ENCODE data around the gene ARID1A.

DNA sequence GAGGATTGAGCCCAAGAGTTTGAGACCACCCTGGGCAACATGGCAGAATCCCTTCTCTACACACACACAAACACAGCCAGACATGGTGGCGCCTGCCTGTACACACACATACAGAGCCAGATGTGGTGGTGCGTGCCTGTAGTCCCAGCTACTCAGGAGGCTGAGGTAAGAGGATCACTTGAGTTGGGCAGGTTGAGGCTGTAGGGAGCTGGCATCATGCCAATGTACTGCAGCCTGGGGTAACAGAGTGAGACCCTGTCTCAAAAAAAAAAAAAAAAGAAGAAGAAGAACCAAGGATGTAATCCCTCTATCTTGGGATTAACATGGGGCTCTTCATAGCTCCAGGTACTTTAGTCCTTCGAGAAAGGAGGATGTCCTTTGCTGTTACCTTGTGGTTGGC is 62.5 kb downstream of the ARID1A start:
- TF ChIP-seq, protein P1, sequence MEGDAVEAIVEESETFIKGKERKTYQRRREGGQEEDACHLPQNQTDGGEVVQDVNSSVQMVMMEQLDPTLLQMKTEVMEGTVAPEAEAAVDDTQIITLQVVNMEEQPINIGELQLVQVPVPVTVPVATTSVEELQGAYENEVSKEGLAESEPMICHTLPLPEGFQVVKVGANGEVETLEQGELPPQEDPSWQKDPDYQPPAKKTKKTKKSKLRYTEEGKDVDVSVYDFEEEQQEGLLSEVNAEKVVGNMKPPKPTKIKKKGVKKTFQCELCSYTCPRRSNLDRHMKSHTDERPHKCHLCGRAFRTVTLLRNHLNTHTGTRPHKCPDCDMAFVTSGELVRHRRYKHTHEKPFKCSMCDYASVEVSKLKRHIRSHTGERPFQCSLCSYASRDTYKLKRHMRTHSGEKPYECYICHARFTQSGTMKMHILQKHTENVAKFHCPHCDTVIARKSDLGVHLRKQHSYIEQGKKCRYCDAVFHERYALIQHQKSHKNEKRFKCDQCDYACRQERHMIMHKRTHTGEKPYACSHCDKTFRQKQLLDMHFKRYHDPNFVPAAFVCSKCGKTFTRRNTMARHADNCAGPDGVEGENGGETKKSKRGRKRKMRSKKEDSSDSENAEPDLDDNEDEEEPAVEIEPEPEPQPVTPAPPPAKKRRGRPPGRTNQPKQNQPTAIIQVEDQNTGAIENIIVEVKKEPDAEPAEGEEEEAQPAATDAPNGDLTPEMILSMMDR (IDR thresholded peaks at IDR 0.05; ENCODE audit: extremely low read depth in 1 of 2, insufficient read depth in 1 of 2, low read depth in 1 of 2, low read length in 2 of 2), result no peak
- TF ChIP-seq, protein P2, sequence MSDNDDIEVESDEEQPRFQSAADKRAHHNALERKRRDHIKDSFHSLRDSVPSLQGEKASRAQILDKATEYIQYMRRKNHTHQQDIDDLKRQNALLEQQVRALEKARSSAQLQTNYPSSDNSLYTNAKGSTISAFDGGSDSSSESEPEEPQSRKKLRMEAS (IDR thresholded peaks at IDR 0.05; ENCODE audit: insufficient read depth, insufficient read length), result no peak
- TF ChIP-seq POLR2A (IDR thresholded peaks at IDR 0.05; ENCODE audit: low read depth, low read length) (no peak), EZH2 (IDR thresholded peaks at IDR 0.05; ENCODE audit: borderline replicate concordance, low read depth, low read length, severe bottlenecking) (no peak), POLR2AphosphoS5 (IDR thresholded peaks at IDR 0.05; ENCODE audit: insufficient read depth, low read depth, low read length) (no peak), GATA2 (IDR thresholded peaks at IDR 0.05; ENCODE audit: insufficient read depth, insufficient read length, low read depth, low read length) (no peak), JUN (IDR thresholded peaks at IDR 0.05; ENCODE audit: borderline replicate concordance, insufficient read depth, insufficient read length, low read depth) (no peak), MYC (IDR thresholded peaks at IDR 0.05; ENCODE audit: low read depth, low read length) (no peak), FOS (IDR thresholded peaks at IDR 0.05; ENCODE audit: borderline replicate concordance, insufficient read depth, low read length) (no peak)
